Kidney (tissue), 14 donors: ENCODE data around the gene PAFAH1B1. TPM values are rescaled to one million over a fixed set of nuclear protein-coding genes. Genes with fewer than 3 reads are reported as not detected.

Experiments used
- DNase-seq, 5 donors: peaks; one replicate each; pipeline ENCODE4 v3.0.0-alpha.2; 2013 to 2020
- FAIRE-seq: peaks from 2 replicates; lab custom pipeline; 2012; peaks lifted over from hg19 to GRCh38; lab: Jason Lieb, UNC
- H3K27ac ChIP-seq, 2 donors: one replicate each; pipeline ENCODE4 v1.7.0; 2013; ENCODE audit warnings: low read depth in 2 of 2, low read length in 2 of 2, inconsistent platforms in 1 of 2
- H3K27me3 ChIP-seq: one replicate; pipeline ENCODE4 v1.7.1; 2013; ENCODE audit warnings: low read length, inconsistent platforms; ENCODE audit not compliant: control insufficient read depth, insufficient read depth
- H3K36me3 ChIP-seq, 3 donors: one replicate each; pipeline versions ENCODE4 v1.7.0 to v1.7.1; 2013; ENCODE audit warnings: low read length in 3 of 3, control low read depth in 1 of 3, inconsistent platforms in 1 of 3; ENCODE audit not compliant: insufficient read depth in 3 of 3, control insufficient read depth in 2 of 3
- H3K4me1 ChIP-seq, 3 donors: one replicate each; pipeline versions ENCODE4 v1.7.0 to v1.7.1; 2013; ENCODE audit warnings: low read length in 3 of 3, inconsistent platforms in 1 of 3, low read depth in 1 of 3; ENCODE audit not compliant: control insufficient read depth in 2 of 3, insufficient read depth in 2 of 3
- H3K4me3 ChIP-seq, 3 donors: one replicate each; pipeline versions ENCODE4 v1.7.0 to v1.8.1; 2013; ENCODE audit warnings: low read length in 3 of 3, control low read depth in 1 of 3, inconsistent platforms in 1 of 3
- H3K9ac ChIP-seq, 3 donors: one replicate each; pipeline versions ENCODE4 v1.7.0 to v1.7.1; 2013; ENCODE audit warnings: low read length in 3 of 3, control low read depth in 1 of 3, inconsistent platforms in 1 of 3
- H3K9me3 ChIP-seq, 3 donors: one replicate each; pipeline versions ENCODE4 v1.7.0 to v1.7.1; 2013; ENCODE audit warnings: low read length in 3 of 3, control low read depth in 1 of 3, inconsistent platforms in 1 of 3; ENCODE audit not compliant: control insufficient read depth in 2 of 3, insufficient read depth in 1 of 3
- intact Hi-C: fragments of 100-400 bp; cut with DNase I; formaldehyde crosslinking; loops from one replicate; pipeline ENCODE4 v1.11.1; 2022
- polyA plus RNA-seq: library from polyadenylated mRNA; stranded (reverse); fragments of 350-450 nt; fragmentation: Illumina TruSeq; extraction: RNeasy Lipid Tissue Mini Kit (QIAGEN cat#74804); gene quantifications from one replicate; pipeline ENCODE4 v1.2.3, GENCODE V29; 2014; ENCODE audit warnings: low read depth, low replicate concordance; ENCODE audit not compliant: insufficient read depth
- total RNA-seq: library from RNA; stranded (reverse); fragmentation: NEBNext Ultra II Directional; extraction: Animal tissue kit (Norgen Biotek cat#: 25700); gene quantifications from one replicate; pipeline ENCODE4 v1.2.1, GENCODE V29; 2021
- TF ChIP-seq, protein P1 (sequence below): IDR thresholded peaks from 3 replicates; pipeline ENCODE4 v1.5.1; 2012; ENCODE audit warnings: mild to moderate bottlenecking, moderate library complexity, borderline replicate concordance; ENCODE audit not compliant: insufficient read depth; ENCODE audit errors: extremely low read depth
- donor health status: control.
- donor health status: control.
- donor health status: control.
- donor health status: control.
- donor health status: control.
- donor health status: DM: yes; HTN: yes; CAD: no.
- donor health status: Normal renal cell carcinoma (clear cell type).

PAFAH1B1 gene
- total and polyA plus RNA-seq, 2 donors from 2014 or later = 46.7 to 125 TPM

- TF ChIP-seq, protein P1, sequence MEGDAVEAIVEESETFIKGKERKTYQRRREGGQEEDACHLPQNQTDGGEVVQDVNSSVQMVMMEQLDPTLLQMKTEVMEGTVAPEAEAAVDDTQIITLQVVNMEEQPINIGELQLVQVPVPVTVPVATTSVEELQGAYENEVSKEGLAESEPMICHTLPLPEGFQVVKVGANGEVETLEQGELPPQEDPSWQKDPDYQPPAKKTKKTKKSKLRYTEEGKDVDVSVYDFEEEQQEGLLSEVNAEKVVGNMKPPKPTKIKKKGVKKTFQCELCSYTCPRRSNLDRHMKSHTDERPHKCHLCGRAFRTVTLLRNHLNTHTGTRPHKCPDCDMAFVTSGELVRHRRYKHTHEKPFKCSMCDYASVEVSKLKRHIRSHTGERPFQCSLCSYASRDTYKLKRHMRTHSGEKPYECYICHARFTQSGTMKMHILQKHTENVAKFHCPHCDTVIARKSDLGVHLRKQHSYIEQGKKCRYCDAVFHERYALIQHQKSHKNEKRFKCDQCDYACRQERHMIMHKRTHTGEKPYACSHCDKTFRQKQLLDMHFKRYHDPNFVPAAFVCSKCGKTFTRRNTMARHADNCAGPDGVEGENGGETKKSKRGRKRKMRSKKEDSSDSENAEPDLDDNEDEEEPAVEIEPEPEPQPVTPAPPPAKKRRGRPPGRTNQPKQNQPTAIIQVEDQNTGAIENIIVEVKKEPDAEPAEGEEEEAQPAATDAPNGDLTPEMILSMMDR = no peak
- intact Hi-C loops = no loop called here
- FAIRE-seq (no peak), DNase-seq (no peak)
- no peak overlapping the region for H3K9ac ChIP-seq
- H3K9me3 ChIP-seq = no peaks in the 10 kb centered on the region
- H3K27me3 ChIP-seq = no peaks in the 10 kb centered on the region
- peaks cover 0 to 12% (median 9%) of the 10 kb centered on the region in 3 donors for H3K4me1 ChIP-seq
- H3K27ac ChIP-seq = no peak overlapping the region
- no peak overlapping the region for H3K4me3 ChIP-seq
- no peaks in the 10 kb centered on the region for H3K36me3 ChIP-seq
Measured at GRCh38 chr17:2716649-2717048, 123.2 kb downstream of the PAFAH1B1 start.

DNA sequence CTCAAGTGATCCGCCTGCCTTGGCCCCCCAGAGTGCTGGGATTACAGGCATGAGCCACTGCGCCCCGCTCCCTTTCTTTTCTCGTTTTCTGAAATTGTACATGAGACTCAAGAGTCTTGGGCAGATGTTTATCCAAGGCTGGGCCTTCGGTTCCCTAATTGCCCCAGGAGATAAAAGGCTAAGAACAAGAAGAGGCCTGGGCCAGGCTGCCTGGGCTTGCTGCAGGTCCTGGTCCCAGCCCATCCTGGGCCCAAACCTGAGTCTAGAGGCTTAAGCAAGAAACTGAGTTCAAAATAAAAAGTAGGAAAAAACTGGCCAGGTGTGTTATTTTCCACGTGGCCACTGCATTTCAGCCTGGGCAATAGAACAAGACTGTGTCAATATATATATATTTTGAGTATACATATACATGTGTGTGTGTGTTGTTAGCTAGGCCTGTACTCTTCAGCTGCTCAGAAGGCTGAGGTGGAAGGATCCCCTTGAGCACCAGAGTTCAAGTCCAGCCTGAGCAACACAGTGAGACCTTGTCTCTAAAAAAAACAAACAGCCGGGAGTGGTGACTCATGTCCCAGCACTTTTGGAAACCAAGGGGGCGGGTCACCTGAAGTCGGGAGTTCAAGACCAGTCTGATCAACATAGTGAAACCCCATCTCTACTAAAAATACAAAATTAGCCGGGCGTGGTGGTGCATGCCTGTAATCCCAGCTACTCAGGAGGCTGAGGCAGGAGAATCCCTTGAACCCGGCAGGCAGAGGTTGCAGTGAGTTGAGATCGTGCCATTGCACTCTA lies 124.9 kb downstream of the PAFAH1B1 start:
- H3K27ac ChIP-seq = no peak overlapping the region
- no peaks in the 10 kb centered on the region for H3K27me3 ChIP-seq
- FAIRE-seq (no peak), DNase-seq (no peak)
- TF ChIP-seq, protein P1 = no peak
- peaks cover 0 to 6% (median 3%) of the 10 kb centered on the region in 3 donors for H3K4me1 ChIP-seq
- intact Hi-C loops = no loop called here
- H3K9ac ChIP-seq = no peak overlapping the region
- no peaks in the 10 kb centered on the region for H3K36me3 ChIP-seq
- no peak overlapping the region for H3K4me3 ChIP-seq
- no peaks in the 10 kb centered on the region for H3K9me3 ChIP-seq

GRCh38 chr17:2719861-2720260 lies 126.4 kb downstream of the PAFAH1B1 start:
- intact Hi-C loops = no loop called here

More at GRCh38 chr17:2719861-2720260, 126.4 kb downstream of the PAFAH1B1 start:
- H3K27me3 ChIP-seq = no peaks in the 10 kb centered on the region
- H3K27ac ChIP-seq = no peak overlapping the region
- H3K4me3 ChIP-seq = no peak overlapping the region
- no peaks in the 10 kb centered on the region for H3K4me1 ChIP-seq
- H3K9ac ChIP-seq = no peak overlapping the region
- FAIRE-seq (no peak), DNase-seq (no peak)
- H3K36me3 ChIP-seq = no peaks in the 10 kb centered on the region
- TF ChIP-seq, protein P1 = no peak
- H3K9me3 ChIP-seq = no peaks in the 10 kb centered on the region
